Ureter (tissue), 1 donor: ENCODE measurements around the gene COMMD9. TPM values are rescaled to one million over a fixed set of nuclear protein-coding genes. Genes with fewer than 3 reads are reported as not detected.

ENCODE experiments used
- DNase-seq: peaks from one replicate; pipeline ENCODE4 v3.0.0-alpha.2; 2020; ENCODE audit warnings: low spot score
- total RNA-seq: library from RNA; stranded (reverse); gene quantifications from one replicate; pipeline ENCODE4 v1.2.4, GENCODE V29; 2023
- donor health status: DM: yes; HTN: yes; CAD: no.

COMMD9 gene
- total RNA-seq, 1 donor from 2014 or later = 55.9 TPM

- no peak for DNase-seq
Observed at GRCh38 chr11:36296884-36297543, 7.8 kb upstream of the COMMD9 start.

- no peak for DNase-seq
Observed at GRCh38 chr11:36295926-36296325, 6.7 kb upstream of the COMMD9 start, which contains the start of gene PRR5L. Gene PRR5L (plus strand): TSS chr11:36296288. CDS start chr11:36401122, 104,834 bp downstream.

GRCh38 chr11:36292311-36292722, 3.1 kb upstream of the COMMD9 start:
- DNase-seq = no peak

DNA sequence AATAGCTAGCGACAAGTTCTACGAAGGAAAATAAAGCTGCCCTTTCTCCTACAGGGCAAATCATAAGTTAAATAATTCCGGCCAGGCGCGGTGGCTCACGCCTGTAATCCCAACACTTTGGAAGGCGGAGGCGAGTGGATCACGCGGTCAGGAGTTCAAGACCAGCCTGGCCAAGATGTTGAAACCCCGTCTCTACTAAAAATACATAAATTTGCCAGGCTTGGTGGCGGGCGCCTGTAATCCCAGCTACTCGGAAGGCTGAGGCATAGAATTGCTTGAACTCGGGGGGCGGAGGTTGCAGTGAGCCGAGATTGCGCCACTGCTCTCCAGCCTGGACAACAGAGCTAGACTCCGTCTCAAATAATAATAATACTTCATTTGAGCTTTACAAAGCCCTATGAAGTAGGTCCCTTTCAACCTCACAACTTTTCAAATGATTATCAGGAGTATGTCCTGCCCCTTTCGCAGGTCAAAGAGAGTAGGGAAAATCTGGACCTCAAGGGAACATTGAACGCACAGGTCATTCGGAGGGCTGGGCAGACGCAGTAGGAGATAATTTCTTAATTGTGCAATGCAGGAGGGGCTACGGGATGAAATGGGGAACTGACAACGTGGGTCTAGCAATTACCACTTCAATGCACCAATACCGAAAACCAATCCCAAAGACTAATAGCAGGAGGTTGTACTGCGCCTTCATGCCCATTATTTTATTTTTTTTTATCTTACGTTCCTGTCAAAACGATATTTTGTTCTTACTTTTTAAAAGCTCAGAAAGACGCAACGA, 590 bp downstream of the COMMD9 start:
- no peak for DNase-seq

DNA sequence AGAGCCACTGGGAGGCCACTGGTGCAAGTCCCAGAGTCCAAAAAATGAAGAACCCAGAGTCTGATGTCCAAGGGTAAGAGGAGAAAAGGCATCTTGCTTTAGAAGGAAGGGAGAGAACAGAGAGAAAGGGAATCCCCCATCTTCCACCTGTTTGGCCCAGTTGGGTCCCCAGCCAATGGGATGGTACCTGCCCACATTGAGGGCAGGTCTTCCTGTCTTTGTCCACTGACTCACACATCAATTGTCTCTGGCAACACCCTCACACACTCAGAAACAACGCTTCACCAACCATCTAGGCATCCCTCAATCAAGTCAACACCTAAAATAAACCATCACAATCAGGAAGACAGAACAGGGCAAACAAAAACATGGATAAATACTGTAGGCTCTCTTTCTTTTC, 6.3 kb downstream of the COMMD9 start:
- DNase-seq = no peak

GRCh38 chr11:36281850-36282249, 7.4 kb downstream of the COMMD9 start:
- DNase-seq = no peak

DNA sequence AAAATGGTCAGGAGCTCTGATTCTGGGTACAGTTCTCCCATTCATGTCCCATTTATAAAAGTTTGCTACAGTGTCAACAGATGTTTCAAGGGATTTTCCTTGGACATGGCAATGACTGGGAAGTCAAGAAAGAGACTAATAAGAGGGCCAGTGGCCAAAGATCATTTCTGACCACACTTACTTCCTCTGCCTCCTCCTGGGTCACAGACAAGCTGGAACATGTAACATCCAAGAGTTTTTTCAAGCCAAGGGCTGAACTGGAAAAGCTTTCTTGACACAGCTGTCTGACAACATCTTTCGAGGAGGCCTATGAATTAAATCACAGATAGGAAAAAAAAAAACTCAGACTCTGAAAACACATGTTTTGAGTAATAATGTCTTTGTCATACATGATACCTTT, 8.7 kb downstream of the COMMD9 start:
- no peak for DNase-seq

- no peak for DNase-seq
Observed at GRCh38 chr11:36278531-36279282, 10.5 kb downstream of the COMMD9 start.

DNA sequence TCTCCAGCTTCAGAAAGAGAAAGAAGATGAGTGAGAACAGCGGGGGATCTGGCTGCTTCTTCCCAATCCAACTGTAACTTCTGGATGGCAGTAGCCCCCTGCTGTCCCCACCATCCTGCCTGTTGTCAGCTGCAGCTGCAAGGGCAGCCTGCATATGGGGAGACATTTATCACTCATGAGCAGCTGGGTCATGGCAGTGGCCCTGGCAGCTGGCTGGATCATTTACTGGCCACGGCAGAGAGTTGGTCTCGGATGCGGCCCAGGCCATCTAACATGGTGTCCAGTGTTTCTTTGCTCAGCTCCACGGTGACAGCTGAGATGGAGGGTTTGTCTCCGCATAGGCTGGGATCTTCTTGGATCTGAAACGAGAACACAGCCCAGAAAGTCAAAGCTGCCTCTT, 14.8 kb downstream of the COMMD9 start:
- no peak for DNase-seq

- DNase-seq = no peak
Observed at GRCh38 chr11:36273110-36273509, 16.1 kb downstream of the COMMD9 start.

DNA sequence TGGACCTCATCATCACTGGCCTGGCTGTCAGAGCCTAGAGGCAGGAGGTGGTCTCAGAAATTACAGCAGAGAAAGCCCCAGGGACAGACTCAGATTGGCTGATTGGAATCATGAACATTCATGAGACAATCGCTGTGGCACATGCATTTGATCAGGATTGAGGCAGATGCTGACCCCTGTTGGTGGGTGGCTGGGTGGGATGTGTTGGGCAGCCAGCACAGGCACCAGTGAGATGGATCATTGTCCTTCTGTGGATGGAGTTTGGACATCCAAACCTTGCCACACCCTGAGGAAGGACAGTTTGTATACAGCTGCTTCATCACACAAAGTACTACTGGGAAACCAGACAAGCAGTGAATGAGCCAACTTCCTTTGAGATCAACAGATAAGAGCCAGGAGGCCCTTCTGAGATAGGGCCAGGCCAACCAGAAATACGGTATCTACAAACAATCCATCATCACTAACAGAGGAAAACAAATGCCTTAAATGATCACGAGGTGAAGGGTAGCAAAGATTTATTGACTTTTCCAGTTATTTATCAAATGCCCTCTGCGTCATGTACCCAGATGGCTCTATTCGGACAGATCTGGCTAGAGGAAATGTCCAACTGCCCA, 17.3 kb downstream of the COMMD9 start:
- DNase-seq = no peak

DNA sequence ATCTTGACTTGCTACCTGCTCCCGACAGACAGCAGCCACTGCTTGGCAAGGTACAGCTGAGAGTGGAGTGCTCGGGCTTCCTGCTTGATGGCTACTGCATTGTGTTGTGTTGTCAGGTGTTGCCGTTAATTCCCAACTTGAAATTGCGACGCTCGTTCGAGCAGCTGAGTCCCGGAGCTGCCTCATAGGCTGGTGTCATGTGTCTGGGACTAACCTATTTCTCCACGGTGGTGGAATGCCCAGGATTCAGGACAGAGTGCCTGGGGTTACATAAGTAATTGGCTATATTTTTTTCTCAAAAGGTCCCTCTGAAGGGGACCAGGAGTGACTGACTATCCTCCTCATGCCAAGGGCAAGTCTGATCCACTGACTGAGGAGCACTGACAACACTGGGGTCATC, 18.5 kb downstream of the COMMD9 start:
- no peak for DNase-seq

DNA sequence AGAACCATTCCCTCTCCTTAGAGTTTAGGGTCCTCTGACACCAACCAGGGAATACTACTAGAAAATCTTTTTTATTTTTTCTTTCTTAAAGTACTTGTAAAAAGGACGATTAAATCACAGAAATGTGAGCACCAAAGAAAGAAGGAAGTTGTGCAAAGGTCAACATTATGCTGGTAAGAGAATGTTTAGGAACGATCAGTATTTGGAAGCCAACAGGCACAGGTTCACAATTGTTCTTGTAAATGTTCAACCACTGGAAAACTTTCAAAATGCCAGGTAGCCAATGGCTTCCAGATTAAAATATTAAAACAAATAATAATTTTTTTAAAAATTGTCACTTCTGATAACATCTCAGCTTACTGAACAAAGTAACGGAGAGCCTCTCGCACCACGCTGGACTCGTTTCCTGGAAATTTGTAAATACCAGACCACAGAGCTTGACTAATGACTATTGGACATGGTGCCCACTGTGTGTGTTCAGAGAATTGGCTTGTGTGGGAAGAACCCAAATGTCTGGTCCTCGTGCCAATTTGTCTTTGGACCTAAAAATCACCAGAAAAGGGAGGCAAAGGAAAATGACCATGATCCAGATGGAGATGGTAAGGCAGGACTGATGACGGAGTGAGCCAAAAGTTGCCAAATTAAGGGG, 20.8 kb downstream of the COMMD9 start:
- DNase-seq = no peak

DNA sequence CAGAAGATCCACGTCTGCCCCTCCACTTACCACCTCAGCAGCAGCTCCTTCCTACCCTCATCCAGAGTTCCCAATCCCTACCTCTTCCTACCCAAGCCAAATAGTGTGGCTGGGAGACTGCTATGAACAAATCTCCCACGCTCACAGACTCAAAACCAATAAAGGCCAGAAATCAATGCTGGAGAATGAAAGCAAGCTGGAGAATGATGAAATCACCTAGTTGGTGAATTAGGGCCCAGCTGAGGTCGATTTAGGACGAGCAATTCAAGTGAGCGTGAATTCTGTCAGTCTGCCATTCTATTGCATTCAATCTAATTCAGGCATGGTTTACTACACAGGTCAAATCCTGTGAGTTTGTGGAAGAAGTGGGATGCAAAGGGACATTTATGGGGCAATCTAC, 22.5 kb downstream of the COMMD9 start:
- no peak for DNase-seq

GRCh38 chr11:36265793-36266628, 23.2 kb downstream of the COMMD9 start:
- DNase-seq = peak; percentile 55

- DNase-seq = no peak
Observed at GRCh38 chr11:36264973-36265344, 24.3 kb downstream of the COMMD9 start.

DNA sequence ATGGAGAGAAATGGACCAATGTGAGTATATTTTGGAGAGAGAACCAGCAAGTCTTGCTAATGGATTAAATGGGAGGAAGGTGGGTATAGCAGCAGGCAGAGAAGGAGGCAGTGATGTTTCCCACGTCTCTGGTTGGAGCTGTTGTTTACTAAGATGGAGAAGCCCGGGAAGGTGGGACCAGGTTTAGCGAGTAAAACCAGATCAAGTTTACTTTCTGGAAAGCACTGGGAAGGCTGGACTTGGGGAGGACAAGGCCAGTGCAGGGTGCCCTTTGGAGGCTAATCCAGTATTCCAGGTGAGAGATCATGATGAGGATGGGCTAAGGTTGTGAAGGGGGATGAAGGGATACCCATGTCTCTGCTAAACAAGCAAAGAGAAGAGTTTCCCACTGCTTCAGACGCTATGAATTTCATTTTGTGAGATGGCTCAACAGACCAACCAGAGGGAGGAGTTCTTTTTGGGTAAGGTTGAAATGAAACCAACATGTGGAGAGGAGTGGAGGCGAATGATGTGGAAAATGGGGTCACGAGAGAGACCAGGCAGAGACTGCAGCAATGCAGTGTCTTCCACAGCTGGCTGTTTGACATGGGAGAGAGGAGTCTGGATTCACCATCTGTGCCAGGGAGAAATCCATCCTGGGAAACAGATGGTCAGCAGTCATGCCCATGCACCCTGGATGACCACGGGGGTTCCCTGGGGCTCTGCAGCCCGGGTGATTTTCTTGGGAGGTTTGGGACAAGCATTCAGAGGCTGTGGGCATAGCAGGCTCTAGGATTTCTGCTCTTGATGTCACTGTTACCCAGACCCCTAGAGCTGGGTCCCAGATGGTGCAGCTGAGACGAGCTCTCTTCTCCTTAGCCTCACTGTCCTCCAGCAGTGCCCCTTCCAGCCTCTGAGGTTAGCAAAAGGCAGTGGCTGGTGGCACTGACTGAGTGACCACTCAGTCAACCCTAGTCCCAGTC, 24.9 kb downstream of the COMMD9 start:
- no peak for DNase-seq

DNA sequence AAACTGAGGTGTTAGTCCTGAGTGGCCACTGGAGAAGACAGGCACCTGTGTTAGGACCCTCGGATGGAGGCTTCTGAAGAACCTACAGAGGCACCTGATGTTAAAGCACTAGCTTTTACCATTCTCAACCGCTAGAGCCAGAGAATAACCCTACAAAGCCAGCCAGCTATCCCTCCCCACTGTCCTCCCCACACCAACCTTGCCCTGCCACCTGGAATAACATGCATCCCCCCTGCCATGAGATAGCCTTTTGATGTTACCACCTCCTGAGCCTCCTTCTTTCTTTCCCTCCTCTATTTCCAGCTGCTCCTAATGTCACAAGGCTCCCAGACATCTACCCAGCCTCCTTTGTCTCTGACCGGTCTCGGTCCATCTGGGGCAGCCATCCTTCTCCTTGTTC, 28.1 kb downstream of the COMMD9 start:
- DNase-seq = no peak

GRCh38 chr11:36258730-36259360, 30.4 kb downstream of the COMMD9 start:
- peak; percentile 55 for DNase-seq
